NCI-H510A treated with DMSO at 0.1 percent for 48 hours (cell line): ENCODE measurements around the gene CCDC154.
A peak's percentile ranks its signal among the peaks of the same experiment; 100 is the strongest.
"Not testable (repeated sequence)": the region's sequence is repeated elsewhere in the genome, so short reads cannot be mapped to it uniquely, and the experiment has no call there.

Source experiments
- DNase-seq: peaks from one replicate; lab custom pipeline; 2025; lab: John Stamatoyannopoulos, UW

Gene CCDC154, protein sequence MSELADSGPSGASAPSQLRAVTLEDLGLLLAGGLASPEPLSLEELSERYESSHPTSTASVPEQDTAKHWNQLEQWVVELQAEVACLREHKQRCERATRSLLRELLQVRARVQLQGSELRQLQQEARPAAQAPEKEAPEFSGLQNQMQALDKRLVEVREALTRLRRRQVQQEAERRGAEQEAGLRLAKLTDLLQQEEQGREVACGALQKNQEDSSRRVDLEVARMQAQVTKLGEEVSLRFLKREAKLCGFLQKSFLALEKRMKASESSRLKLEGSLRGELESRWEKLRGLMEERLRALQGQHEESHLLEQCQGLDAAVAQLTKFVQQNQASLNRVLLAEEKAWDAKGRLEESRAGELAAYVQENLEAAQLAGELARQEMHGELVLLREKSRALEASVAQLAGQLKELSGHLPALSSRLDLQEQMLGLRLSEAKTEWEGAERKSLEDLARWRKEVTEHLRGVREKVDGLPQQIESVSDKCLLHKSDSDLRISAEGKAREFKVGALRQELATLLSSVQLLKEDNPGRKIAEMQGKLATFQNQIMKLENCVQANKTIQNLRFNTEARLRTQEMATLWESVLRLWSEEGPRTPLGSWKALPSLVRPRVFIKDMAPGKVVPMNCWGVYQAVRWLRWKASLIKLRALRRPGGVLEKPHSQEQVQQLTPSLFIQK

DNA sequence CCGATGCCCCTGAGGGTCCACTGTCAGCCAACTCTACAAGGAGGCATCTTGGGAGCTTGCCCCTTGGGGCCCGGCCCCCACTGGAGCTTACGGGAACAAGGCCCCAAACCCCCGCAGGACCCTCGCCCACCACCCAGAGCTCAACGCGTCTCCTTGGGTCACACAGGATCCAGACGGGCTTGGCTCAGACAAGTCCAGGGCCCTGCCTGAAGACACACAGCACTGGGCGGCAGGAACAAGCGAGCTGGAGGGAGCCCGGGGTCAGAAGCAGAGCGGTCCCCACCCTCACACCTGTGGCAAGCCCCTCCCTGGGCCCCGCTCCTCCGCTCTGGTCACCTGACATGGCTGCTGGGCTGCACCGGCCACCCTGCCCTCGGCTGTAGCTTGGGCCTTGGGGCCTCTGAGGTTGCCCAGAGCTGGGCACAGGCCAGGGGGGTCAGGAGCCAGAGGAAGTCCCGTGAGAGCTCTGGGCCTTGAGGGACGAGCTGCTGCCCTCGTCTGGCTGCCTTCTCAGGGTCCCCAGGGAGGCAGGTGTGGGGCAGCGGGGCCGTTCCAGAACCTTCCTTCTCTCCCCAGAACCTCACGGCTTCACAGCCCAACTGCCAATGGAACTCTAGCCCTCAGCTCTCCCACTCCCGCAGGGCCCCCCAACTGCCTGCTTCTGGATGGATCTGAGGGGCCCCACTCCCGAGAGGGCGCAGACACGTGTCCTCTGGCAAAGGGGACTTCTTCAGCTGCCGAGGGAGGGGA lies at the start of gene CCDC154:
TSS of gene CCDC154 (minus strand) at position 577 of the 750 bp plus-strand sequence. CDS start at position 343, 234 bp downstream.
- DNase-seq = no peak

DNA sequence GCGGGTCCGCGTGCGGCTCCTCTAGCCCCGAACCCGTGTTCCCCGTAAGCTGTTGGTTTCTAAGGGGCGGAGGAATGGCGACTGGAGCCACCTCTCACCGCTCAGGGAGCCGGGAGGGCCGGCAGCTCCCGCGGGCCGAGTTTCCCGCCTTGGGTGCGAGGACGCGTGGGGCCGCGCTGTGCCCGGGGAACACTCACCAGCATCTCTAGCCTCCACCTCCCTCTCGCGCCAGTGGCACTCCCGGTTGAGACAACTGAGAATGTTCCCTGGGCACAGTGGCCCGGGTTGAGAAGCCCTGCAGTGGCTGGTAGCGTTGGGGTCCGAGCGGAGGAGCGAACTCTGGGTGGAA lies 49.4 kb upstream of the CCDC154 start:
- no peak for DNase-seq

DNA sequence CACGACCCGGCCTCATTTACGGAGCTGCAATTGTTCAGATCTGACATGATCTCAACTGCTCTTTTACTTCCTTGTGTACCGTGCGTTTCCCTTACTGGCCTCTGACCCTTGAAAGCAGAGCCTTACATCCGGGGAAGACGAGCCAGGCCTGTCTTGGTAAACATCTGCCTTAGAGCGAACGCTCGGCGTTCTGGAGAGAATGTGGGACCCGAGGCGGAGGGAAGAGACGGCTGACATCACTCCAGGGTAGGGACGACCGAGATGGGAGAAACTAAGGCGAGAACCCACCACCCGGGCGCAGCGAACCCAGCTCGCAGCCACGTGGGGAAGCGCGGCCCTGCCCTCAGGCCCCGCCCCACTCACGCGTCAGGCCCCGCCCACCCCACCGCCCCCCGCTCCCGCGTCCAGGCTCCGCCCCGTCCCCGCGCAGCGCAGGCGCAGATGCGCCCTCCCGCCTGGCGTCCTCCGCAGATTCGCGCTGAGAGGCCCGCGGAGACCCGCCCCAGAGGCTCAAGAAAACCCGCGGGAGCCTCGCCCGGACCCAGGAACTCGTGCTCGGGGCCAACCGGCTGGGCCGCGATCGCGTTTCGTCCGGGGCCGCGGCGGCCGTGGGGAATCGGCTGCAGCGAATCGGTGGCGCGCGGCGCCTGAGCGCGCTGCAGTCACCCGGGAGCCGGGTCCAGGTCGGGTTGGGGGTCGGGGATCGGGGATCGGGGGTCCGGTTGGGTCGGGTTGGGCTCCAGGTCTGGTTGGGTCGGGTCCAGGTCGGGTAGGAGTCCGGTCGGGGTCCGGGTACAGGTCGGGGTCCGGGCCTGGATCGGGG lies 48.8 kb upstream of the CCDC154 start, which contains the start of gene TELO2:
TSS of gene TELO2 (plus strand) at position 438 of the 823 bp plus-strand sequence. CDS start 922 bp downstream, outside the sequence.
- peak; percentile 23 for DNase-seq

DNA sequence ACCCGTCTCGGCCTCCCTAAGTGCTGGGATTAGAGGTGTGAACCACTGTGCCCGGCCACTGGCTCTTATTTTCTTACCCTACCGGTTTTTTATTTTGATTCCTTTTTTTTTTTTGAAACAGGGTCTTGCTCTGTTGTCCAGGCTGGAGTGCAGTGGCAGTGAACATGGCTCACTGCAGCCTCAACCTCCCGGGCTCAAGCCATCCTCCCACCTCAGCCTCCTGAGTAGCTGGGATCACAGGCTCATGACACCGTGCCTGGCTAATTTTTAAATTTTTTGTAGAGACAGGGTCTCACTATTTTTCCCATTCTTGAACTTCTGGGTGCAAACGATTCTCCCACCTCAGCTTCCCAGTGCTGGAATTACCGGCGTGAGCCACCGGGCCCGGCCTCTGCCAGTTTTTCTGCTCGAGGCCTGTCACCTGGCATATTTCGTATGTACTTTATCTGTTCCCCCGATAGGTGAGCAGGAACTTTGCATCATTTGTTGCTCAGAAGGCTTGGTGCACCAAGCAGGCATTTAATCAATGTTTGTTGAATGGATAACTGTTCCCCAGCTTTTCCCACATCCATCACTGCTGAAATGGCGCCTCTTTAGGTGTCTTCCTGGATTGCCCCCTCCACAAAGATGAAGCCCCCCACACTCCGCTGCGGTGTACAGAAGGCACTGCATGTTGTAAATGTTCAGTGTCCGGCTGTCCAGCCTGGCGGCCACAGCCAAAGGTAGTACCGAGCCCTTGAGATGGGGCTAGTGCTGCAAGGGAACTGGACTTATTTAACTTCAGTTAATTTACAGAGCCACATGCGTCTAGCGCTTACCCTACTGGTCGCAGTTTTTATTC lies 47.9 kb upstream of the CCDC154 start:
- no peak for DNase-seq

DNA sequence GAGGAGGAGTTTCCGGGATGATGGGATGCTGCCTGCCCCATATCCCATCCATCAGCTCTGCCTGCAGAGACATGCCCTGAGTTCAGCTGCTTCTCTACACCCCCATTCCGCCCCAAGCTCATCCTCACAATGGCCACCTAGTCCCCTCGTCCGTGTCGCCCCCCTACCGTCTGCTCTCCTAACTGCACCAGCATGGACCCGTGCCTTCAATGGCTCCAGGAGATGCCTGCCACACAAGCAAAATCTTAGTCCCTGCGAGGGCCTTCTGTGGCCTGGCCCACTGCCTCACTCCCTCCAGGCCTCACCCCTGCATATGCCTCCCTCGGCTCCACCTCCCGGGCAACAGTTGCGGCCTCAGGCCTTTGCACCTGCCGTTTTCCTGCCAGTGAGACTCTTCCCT lies 47.0 kb upstream of the CCDC154 start:
- no peak for DNase-seq

DNA sequence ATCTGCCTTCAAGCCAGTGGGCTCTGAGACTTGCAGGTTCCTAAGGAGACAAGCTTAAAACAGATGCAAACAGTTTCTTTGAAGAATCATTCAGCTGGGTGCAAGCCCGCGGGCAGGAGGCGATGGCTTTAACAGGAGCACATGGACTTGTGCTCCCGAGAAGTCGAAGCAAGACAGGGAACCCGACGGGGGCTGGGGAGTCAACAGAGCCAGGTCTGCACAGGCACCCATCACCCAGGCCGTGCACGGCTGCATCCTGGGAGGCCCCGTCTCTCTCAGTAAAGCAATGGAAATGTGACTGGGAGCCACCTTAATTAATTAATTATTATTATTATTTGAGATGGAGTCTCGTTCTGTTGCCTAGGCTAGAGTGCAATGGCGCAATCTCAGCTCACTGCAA lies 44.7 kb upstream of the CCDC154 start:
- DNase-seq = no peak

DNA sequence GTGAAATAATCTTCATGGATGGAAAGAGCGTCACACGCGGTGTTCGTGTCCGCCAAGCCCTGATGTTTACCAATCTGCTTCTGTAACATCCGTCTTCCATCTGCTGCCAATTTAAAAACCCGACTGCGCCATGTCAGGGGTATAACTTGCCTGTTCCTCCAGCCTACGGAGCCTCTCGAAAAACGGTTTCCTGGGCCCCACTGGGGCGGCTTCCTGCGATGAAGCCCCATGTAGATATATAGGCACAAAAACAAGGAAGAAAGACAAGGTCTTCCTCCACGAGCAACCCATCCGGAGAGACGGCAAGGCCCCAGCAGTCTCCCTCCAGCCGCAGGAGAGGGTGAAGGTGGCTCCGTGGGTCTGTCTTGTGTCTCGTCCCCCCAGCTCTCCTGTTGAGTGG lies 44.3 kb upstream of the CCDC154 start, which contains the start of gene PTX4:
TSS of gene PTX4 (minus strand) at position 326 of the 400 bp plus-strand sequence. CDS start at position 291, 35 bp downstream.
- DNase-seq = no peak

DNA sequence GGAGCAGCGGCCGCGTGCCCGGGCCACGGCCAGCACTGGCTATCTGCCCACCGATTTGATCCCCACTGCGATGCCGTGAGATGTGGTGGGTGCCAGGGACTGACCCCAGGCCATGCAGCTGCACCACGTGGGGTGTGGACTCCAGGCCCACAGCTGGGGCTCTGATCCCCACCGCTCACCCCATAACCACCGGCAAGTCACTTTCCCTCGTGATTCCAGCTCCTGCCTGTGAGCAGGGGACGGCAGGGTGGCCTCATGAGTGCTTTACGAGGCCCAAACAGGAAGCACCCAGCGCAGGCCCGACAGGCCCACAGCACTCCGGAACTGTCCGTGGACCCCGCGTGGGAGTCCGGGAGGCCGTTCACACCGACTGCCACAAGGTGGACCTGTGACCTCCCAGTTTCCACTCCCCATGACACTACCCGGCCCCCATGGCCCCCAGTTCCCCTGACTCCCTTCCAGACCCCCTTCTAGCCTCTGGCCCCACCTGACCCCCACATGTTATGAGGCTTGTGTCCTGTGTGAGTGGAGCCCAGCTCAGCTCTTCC lies 43.8 kb upstream of the CCDC154 start:
- DNase-seq = no peak

DNA sequence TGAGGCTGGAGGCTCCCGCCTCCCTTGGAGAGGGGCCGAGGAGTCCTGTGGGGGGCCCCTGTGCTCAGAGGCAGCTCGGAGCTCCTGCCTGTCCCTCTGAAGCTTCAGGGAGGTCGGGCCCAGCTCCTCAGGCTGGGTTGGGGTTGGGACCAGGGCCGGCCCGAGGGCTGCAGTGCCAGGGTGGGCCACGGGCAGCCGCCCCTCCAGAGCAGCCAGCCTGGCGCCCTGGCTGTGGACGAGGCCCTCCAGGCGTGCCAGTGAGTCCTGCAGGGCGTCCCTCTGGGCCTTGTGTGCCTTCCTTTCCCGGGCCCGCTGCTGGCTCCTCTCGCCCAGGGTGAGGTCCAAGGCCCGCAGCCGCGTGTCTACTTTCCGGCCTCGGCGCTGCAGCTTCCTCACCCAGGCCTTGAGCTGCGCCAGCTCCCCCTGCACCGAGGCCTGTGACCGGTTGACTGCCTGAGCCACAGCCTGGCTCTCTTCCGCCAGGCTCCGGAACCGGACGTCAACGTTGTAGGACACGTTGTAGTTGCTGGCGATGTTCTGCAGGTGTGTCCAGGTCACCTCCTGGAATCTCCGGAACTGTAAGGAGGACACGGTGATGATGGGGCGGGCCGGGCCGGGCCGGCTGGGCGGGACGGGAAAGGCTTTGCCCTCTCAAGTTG lies 43.2 kb upstream of the CCDC154 start:
- no peak for DNase-seq

DNA sequence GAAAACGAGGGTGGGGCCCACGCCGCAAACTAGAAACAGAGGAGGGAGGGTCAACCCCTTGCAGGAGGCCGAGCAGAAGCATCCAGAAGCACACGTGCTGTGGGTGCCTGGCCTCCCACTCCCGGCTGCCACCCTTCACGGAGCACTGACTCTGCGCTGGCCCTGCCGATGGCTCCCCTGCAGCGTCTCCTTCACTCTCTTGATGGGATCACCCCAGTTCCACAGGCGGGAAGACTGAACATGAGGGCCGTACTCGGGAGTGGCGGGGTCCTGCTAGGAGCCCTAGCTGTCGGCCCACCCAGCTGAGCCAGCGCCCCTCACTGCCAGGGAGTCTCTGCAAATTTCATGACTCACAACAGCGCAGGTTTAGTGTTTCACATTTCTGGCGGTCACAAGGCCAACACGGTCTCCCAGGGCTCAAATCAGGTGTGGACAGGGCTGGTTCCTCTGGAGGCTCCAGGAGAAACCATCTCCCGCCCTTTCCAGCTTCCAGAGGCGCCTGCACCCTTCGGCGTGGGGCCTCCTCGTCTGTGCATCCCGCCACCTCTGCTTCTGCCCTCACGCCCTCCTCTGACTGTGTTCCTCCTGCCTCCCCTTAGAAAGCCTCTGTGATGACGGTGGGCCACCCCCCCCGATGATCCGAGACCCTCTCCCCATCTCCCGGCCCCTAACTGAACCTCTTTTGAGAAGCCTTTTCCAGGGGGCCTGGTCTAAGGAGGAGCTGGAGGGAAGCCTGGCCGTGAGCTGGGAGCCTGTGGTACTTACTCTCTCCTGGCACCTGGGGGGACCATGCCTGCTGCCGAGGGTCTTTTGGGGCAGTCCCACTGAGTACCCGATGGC lies 42.4 kb upstream of the CCDC154 start:
- DNase-seq = no peak

DNA sequence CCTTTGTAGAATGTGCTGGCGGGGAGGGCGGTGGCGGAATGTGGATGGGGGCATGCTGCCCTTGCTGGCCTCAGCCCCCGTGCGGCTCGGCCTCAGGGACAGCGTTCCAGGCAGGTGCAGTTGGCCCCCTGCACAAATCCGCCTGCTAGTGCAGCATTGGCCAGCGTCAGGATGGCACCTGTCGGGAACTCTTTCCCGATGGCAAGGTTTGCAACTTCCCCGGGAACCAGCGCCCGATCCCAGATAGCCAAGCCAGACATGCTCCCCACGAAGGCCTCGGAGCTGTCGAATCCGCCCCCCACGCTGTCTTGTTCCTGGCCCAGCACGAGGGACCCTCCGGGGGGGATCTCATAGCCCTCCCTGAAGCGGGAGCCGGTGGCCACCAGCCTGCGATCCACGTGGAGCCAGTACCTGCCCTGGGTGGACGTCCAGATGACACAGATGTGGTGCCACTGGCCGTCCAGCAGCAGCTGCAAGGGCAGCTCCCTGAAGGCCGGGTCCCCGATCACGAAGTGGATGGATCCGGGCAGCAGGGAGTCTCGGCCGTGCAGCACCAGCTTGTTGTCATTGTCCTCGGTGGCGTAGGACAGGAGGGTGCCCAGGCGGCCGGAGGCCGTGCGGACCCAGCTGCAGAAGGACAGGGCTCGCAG lies 41.6 kb upstream of the CCDC154 start:
- DNase-seq = no peak

DNA sequence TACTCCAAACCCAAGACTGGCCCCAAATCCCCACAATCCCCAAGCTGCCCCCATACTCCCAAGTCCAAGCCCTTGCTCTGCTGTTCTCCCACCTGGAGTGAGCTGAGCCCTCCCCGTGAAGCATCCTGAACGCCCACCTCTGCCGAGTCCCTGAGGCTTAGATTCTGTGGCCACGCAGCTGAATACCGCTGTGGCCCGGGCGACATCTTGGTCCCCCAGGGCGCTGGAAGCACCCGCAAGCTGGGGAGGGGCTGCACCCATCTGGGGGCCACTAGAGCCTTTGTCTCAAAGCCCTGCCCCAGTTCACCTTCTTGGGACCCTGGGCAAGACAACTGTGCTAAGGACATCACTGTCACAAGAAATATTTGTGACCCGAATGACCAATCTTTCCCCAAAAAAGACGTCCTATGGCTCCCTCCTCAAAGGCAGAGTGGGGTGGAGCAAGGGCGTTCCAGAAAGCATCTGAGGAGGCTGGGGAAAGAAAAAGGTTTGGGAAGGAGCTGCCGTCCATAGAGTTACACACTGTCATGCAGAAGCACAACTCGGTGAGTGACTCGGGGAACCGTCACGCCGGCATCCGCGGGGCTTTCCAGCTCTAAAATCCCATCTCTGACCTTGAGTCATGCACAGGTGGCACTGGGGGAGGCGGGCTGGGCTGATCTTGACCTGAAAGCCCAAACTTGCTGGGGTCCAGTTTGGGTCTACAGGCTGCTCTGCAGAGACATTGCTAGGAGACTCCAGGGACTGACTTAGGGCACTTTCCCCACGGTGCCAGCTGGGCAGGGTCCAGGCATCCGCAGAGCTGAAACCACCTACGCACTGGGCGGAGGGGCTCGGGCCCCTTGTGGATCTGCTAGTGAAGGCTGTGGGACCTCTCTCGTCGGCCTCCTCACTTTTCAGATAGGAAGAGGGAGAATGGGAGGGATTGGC lies 37.8 kb upstream of the CCDC154 start:
- no peak for DNase-seq

DNA sequence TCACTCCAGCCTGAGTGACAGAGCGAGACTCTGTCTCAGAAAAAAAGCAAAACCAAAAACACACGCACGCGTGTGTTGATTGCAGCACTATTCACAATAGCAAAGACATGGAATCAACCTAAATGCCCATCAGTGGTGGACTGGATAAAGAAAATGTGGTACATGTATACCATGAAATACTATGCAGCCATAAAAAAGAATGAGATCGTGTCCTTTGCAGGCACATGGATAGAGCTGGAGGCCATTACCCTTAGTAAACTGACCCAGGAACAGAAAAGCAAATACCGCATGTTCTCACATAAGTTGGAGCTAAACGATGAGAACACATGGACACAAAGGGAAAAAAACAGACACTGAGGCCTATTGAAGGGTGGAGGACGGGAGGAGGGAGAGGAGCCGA lies 34.6 kb upstream of the CCDC154 start:
- not testable (repeated sequence) for DNase-seq

DNA sequence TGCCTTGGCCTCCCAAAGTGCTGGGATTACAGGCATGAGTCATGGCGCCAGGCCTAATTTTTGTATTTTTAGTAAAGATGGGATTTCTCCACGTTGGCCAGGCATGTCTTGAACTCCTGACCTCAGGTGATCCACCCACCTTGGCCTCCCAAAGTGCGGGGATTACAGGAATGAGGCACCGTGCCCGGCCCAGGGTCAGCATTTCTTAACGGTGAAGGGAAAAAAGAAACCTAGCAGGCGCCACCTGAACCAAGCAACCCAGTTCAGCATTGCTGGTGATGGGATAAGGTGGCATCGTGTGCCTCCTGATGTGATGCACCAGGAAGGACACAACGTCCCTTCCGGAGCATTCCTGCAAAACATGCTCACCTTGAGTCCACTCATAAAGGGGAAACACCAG lies 32.7 kb upstream of the CCDC154 start:
- no peak for DNase-seq

DNA sequence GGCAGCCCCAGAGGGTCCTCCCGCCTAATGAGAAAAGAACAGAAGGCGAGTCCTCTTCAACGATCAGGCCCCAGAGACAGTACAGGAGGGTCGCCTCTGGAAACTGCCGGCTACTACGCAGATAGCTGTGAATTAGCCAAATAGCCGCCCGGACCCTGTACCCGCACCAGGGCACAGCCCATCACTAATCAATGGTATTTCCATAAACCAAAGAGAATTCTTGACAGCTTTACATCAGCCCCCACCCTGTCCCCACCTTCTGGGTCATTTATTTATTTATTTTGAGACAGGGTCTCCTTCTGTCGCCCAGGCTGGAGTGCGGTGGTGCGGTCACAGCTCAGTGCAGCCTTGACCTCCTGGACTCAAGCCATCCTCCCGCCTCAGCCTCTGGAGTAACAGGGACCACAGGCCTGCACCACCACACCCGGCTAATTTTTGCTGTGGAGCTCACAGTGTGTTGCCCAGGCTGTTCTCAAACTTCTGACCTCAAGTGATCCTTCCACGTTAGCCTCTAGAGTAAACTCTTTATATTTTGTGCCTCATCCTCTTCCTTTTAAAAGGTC lies 31.3 kb upstream of the CCDC154 start:
- no peak for DNase-seq

DNA sequence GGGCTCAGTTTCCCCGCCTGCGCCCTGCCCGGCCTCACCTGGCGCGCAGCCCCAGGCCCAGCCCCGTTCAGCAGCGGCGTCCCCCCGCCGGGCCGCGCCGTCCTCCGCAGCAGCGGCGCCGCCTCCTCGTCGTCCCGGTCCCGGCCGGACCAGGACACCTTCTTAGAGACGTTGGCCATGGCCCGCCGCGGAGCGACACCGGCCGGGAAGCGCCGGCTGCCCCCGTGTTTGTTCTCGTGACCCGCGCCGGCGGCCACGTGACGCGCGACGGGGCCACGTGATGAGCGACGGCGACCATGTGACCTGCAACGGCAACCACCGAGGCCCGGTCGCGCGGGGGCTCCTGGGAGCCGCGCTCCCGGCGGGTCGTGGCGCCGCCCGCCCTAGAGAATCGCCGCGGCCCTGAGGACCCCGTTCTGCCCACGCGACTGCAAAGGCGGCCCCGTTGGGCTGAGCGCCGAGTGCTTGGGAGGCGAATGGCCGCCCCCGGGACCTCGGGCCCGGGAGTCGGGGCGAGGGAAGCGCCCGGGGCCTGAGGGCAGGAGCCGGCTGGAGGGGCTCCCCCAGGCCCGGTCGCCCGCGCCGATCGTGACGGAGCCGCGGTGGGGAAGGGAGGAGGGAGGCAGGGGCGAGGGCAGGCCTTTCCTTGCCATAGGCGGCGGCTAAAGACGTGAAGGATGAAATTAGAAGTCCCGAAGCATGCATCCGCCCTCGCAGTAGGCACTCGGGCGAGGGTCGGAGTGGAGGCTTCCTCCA lies 30.6 kb upstream of the CCDC154 start, which contains the start of gene CLCN7:
TSS of gene CLCN7 (minus strand) at position 233 of the 756 bp plus-strand sequence. CDS start at position 179, 54 bp downstream.
- peak; percentile 33 for DNase-seq
